ENCODE measurements around the gene GPX7.

Gene GPX7

DNA sequence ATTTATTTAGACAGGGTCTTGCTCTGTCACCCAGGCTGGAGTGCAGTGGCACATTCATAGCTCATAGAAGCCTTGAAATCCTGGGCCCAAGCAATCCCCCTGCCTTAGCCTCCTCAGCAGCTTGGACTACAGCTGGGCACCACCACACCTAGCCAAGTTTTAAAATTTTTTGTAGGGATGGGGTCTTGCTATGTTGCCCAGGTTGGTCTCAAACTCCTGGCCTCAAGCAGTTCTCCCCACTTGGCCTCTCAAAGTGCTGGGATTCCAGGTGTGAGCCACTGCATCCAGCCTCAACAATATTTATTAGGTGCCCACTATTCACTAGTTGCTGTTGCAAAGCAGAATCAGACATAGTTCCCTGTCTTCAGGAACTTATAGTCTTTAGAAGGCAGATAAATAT lies 14.1 kb upstream of the GPX7 start:
- DNase-seq (ENCODE audit: low read depth) = no peak

DNA sequence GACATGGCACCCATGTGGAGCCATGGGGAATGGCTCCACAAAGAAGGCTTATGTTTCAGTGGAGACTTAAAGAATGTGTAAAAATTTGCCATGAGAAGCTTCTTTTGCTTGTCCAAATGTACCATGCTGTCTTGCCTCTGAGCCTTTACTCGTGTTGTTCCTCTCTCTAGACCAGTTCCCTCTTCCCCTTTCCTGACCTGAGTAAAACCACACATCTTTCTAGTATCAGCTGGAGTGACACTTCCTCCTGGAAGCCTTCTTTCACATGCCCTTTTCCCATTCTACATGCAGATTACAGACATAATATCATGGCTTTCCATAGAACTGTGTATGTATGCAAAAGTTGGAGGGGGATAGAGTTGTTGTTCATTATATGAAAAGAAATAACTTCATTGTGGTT lies 13.6 kb upstream of the GPX7 start:
- no peak for DNase-seq (ENCODE audit: low read depth)

DNA sequence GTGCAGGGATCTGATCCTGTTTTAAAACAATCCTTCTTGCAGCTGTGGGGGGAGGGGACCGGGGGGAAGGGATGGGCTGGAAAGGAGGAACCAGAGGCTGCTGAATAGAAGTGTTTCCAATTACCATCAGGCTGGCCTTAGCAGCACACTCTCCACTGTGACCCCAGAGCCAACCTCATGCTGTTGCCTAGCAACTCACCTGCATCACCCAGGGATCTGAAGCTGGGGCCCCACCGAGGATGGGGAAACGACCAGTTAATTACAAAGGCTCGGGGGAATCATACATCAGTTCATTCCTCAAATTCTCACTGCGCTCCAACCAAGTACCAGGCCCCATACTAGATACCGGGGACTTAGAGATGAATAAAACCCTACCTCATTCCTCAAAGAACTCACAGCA lies 11.9 kb upstream of the GPX7 start:
- DNase-seq (ENCODE audit: low read depth) = no peak

DNA sequence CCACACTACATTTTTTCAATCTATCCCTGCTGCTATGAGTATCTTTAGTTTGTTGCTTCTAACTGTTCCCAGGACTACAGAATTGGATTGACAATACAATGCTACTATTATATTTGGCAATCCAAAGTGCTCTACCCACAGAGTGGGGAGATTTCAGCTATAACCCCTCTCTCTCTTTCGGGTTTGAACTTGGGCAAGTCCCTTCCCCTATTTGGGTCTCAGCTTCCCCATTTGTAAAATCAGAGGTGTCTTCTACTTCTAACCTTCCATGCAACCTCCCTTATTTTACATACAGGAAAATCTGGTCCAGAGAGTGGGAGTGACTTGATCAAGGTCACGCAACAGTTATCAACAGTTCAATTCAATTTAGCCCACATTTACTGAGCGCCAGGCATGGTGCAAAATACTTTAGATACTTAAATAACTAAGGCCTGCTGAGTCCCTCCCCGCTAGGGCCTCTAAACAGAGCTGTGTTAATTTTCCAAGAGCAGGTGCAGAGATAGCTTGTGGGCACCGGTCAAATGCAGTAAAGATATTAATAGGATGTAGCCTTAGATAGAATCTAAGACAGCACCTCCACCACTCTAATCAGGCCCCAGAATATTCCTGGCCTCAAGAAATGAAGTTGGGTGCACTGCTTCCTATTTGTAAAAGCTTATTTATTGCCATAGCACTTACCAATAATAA lies 9.4 kb upstream of the GPX7 start:
- no peak for DNase-seq (ENCODE audit: low read depth)

DNA sequence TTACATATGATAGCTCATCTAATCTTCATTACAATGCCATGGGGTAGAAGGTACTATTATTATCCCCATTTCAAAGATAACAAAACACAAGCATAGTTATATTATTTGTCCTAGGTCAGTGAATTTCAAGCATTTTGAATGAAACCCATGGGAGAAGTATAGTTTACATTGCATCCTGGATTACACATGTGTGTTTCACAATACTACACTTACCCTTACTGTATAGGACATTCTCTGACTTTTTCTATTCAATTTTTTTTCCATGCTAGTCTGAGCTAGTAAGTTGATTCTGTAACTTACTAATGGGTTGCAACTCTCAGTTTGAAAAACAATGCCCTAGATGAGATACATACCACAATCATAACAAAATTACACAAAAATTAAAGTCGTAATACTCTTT lies 8.7 kb upstream of the GPX7 start:
- DNase-seq (ENCODE audit: low read depth) = no peak

DNA sequence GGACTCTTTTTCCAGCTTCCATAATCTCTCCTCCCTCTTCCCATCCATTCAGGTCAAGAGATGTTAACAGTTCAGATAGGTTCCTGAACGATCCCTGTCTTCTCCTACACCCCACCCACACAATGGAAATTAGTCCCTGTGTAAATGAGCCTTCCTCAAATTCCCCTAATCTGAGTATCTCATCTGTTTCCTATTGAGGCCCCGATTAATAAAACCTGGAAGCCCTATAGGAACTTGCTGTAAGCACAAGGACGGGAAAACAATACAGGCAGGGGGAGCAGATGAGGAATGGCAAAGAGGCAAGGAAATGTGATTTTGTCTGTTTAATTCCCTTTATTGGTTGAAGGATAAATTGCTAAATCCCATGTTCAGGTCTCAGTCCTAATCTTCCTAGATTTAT lies 7.1 kb upstream of the GPX7 start:
- DNase-seq (ENCODE audit: low read depth) = no peak

DNA sequence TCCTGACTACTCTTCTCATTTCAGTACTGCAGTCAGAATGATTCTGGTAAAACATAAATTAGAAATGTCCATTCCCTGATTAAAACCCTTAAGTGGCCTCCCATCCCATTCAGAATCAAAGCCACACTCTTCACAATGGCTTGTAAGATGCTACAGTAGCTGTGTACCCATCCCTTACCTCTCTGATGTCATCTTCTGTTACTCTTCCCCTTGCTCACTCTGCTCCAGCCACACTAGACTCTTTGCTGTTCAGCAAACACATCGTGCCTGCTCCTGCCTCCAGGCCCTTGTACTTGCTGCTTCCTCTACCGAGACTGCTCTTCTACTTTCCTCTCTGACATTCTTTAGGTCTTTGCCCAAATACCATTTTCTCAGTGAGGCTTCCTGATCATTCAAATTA lies 4.3 kb upstream of the GPX7 start:
- no peak for DNase-seq (ENCODE audit: low read depth)

DNA sequence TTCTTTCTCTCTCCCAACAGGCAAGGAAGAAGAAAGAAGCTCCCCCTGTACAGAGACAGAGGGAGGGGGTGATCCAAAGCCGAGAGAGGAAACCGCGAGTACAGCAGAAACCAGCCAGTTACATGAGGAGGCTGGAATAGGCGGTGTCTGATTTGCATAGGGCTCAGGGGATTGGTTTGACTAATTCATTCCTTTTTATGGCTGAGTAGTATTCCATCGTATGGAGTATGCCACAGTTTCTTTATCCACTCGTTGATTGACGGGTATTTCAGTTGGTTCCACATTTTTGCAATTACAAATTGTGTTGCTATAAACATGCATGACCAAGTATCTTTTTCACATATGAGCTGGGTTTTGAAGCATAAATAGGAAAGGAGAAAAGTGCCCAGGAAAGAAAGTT lies 3.4 kb upstream of the GPX7 start:
- DNase-seq (ENCODE audit: low read depth) = no peak

DNA sequence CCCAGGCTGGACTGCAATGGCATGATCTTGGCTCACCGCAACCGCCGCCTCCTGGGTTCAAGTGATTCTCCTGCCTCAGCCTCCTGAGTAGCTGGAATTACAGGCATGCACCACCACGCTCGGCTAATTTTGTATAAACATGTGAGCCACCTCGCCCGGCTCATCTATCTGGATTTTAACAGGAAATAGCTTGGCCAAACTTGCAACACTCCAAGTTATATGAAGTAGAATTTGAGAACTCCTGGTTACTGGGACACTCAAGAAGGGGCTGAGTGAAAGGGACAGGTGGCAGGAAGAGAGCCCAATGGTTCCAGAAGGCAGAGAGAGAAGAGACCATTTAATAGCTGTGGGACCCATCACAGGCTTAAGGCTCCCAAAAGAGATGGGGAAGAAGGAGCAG lies 2.9 kb upstream of the GPX7 start:
- no peak for DNase-seq (ENCODE audit: low read depth)

DNA sequence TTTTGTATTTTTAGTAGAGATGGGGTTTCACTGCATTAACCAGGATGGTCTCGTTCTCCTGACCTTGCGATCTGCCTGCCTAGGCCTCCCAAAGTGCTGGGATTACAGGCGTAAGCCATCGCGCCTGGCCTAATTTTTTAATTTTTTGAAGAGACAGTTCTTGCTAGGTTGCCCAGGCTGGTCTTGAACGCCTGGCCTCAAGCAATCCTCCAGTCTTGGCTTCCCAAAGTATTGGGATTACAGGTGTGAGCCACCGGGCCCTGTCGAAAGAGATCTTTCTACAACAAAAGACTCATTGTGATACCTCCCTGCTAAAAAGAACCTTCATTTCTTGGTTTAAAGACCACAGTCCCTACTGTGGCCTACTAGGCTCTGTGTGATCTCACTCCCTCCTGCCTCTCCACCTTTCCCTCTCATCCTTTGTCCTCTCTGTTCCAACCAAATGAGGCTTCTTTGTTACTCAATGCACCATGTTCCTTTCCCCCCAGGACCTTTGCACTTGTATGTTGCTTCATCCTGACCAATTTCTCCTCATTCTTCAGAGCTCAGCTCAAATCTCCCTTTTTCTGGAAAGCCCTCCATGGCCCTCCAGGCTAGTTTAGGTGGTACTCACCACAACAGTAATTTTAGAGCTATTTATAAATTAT lies 1.5 kb upstream of the GPX7 start:
- DNase-seq (ENCODE audit: low read depth) = no peak

DNA sequence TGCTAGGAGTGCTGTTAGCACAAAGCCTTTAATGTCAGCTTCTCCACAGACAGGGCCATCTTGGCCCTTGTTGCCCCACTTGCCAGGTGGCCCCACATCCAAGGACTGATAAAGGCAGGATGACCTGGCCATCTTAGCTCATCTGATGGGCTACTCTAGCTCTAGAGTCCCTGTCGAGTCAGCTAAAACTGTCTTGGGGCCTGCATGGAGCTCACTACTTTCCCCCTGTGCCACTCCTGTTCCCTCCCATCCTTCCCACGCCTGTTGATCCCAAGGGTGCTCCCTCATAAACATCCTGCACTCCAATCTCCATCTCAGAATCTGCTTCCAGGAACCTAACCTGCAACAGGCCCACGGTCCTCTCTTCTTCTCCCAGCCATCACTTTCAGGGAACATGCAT lies 652 bp upstream of the GPX7 start:
- DNase-seq (ENCODE audit: low read depth) = no peak

DNA sequence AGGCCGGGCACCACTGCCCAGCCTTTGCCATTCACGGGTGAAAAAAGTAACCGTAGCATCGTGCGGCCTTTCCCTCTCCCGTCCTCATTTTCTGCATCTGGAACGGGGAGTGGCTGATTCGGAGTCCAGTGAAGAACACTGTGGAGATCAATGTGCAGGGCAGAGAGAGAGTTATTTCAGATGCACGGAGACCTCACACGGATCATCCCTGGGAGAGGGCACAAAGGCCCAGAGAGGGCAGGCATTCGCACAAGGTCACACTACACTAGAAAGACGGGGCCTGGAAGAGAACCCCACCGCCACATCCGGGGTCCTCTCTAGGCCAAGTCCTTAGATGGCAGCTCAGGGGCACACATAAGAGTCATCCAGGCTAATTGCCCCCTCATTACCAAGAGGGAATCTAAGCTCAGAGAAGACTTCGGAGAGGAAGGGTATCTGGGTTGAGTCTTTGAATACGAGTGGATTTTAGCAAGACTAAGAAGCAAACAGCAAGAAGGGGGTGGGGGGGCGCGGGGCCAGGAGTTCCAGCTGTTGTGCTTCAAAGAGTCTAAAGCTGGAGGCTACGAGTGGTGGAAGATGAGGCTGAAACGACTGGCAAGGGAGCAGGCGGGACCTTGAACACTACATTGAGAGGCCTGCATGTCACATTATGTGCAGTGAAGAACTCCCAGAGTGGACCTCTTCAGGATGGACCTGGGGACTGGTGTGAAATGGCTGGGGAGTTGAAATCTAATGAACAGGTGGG lies 857 bp downstream of the GPX7 start:
- DNase-seq (ENCODE audit: low read depth) = no peak

DNA sequence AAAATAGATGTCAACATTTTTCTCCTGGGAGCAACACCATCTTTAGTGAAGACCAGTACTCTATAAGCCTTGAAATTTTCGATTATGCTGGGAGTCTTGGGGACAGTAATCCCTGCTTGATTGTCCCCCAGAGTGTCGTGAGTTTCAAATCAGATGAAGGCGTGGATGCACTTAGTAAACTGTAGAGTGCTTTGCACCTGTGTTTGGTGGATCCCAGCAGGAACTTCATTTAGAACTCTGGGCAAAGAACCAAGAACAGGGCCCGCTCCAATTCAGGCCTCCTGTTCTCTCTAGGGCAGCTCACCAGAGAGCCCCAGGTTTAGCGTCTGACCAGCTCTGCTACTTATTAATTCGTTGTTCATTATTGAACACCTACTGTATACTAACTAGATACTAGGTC lies 1.5 kb downstream of the GPX7 start:
- no peak for DNase-seq (ENCODE audit: low read depth)

DNA sequence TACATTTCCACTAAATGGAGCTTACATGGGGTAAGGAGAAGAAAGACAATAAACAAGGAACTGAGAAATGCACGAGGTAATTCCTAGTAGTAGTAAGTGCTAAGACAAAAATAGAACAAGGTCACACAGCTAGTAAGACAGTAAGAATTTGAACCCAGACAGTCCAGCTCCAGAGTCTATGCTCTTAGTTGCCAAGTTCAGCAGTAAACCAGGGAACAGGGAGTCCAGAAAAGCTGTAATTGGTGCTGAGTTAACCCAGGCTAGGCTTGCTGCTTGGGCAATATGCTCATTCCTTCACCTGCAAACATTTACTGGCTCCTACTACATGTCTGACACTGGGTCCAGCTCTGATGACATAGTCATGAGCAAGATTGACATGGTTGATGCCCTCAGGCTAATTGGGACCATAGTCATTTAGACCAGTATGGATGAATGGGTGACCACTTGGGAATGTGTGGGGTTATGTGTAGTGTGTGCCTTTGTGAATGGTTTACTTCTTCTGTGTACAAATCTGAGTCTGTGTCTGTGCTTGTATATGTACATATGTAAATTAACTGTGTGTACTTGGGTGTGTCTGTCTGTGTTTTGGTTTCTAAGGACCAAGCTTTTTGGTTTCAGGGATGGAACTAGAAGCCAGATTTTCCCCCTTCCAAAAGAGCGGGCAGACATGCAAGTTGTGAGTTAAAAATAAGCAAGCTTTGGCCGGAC lies 2.0 kb downstream of the GPX7 start:
- no peak for DNase-seq (ENCODE audit: low read depth)

DNA sequence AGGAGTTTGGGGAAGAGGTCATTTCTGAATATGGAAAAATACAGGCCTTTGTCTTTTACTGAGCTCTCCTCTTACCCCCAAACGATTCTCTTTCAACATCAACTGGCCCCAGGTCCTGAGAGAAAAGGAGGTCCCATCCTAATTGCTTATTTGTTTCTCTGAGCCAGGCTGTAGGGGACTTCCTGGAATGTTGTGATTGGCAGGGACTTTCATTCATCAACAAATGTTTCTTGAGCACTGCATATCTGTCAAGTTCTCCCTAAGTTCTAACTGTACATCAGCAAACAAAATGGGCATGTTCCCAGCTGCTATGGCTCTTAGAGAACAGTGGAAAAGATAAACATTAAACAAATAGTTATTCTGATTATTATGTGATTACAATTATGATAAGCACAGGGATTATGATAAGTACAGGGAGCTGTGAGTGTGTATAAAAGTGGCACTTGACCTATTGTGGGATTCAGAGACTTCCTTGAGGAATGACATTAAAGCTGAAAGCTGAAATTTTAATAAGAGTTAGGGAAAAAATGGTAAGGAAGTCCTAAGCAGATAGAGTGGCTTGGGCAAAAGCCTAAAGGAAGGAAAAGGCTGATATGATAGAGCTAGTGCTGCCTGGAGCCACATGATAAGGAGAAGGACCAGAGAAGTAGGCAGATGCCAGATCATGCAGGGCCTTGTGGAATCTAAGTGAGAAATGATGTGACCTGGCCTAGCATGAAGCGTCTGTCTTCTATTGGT lies 11.6 kb downstream of the GPX7 start:
- no peak for DNase-seq (ENCODE audit: low read depth)

DNA sequence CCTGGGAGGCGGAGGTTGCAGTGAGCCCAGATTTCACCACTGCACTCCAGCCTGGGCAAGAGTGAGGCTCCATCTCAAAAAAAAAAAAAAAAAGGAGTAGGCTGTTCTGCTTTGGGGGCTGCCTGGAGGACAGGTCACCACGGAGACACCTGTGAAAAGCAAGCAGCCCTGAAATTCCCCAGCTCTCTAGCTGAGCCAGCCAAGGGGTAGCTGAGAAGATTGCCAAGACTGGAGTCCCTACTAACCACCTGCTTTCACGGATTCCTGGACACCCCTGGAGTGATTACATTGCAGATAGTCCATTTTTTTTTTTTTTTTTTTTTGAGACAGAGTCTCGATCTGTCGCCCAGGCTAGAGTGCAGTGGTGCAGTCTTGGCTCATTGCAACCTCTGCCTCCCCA lies 12.5 kb downstream of the GPX7 start:
- no peak for DNase-seq (ENCODE audit: low read depth)

DNA sequence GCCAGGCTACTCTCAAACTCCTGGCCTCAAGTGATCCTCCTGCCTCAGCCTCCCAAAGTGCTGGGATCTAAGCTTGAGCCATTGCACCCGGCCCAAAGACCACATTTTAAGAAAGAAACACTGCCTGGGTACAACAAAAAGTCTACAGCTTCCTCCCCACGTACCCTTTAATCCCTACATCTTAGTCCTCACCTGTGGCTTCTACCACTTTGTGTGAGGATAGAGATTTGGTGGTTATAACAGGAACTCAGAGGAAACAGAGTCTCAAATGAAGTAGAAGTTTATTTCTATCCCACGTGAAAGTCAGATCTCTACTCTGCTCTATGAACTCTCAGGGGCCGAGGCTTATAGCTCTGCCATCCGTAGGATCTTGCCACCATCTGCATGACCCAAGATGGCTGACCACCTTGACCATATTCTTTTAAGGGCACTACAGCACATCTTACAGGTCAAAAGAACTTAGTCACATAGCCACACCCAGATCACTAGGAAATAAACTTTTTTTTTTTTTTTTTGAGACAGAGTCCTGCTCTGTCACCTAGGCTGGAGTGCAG lies 13.4 kb downstream of the GPX7 start:
- DNase-seq (ENCODE audit: low read depth) = no peak

DNA sequence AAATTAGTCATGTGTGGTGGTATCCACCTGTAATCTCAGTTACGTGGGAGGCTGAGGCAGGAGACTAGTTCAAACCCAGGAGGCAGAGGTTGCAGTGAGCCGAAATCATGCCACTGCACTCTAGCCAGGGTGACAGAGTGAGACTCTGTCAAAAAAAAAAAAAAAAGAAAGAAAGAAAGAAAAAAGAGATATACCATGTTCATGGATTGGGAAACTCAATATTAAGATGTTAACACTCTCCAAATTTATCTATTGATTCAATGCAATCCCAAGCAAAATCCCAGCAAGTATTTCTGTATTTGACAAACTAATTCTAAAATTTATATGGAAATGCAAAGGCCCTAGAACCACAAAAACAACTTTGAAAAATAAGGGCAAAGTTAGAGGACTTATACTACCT lies 19.8 kb downstream of the GPX7 start:
- no peak for DNase-seq (ENCODE audit: low read depth)

DNA sequence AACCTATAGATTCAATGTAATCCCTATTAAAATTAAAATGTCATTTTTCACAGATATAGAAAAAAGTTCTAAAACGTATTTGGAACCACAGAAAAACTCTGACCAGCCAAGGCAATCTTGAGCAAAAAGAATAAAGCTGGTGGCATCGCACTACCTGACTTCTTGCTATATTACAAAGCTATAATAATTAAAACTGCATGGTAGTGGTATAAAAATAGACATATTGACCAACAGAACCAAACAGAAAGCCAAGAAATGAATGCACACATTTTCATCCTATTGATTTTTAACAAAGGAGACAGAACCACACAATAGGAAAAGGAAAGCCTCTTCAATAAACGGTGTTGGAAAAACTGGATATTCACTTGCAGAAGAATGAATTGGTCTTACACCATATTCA lies 21.6 kb downstream of the GPX7 start:
- no peak for DNase-seq (ENCODE audit: low read depth)

DNA sequence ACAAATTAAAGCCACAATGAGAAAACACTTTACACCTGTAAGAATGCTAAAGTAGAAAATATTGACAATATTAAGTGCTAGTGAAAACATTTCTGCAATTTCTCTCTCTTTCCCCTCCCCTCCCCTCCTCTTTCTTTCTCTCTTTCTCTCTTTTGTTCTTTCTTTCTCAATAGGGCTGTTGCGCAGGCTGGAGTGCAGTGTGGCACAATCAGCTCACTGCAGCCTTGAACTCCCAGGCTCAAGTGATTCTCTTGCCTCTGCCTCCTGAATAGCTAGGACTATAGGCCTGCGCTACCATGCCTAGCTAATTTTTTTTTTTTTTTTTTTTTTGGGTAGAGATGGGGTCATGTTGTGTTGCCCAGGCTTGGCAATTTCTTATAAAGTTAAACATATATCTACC lies 24.9 kb downstream of the GPX7 start:
- DNase-seq (ENCODE audit: low read depth) = no peak

DNA sequence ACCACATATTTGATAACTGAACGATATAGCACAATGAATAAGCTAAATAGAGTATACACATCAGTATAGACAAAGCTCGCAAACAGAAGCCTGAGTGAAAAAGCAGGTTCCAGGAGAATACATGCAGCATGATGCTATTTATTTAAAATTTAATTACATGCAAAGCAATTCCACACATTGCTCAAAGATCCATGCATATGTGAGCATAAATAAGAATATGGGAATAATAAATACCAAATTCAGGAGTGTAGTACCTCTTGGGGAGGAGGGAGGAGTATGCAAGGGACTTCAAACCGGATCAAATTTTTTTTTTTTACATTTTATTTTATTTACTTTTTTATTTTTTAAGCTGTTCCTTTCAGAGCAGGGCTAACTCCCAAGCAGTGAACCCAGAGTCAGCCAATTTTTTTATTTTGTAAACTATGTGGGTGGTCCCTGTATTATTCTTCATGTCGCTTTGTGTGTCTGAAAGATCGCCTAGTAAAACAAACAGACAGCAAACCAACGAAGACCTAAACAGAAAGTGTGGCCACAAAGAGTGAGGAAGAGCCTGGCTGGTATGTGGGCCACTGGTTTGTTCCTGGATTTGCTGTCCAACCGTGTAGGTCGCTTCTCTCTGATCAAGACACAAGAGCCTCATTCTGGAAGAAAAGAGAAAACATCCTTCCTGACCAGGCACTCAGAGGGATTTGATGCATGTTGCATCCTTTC lies 26.6 kb downstream of the GPX7 start:
- DNase-seq (ENCODE audit: low read depth) = no peak

Measured in T follicular helper cell (primary cell).